ENCODE data around the gene MCOLN2. TPM values are rescaled to one million over a fixed set of nuclear protein-coding genes. Genes with fewer than 3 reads are reported as not detected.
"Not testable (repeated sequence)": the region's sequence is repeated elsewhere in the genome, so short reads cannot be mapped to it uniquely, and the experiment has no call there.

Gene MCOLN2
- polyA plus RNA-seq, 1 of the 3 experiments (the other 2 are of a cell fraction) = not detected

DNA sequence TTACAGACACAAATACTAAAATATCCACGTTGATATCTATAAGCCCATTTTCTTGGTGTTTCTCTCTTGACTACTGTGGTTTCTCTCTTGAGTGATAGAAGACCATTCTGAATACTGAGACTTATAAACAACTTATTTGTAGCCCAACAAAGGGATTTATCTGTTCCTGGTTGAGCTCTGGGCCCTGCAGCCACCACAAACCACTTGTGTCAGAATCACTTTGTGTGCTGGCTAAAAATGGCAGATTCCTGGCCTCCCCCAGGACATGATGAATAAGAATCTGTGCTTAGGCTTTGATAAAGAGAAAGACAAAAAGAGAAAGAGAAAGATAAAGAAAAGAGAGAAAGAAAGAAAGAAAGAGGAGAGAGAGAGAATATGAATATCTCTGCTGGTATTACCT lies 18.9 kb upstream of the MCOLN2 start:
- CTCF ChIA-PET = no interaction called here
- no peak overlapping the region for H3K4me3 ChIP-seq (ENCODE audit: low read depth in 2 of 2, low read length in 1 of 2)
- H3K9me3 ChIP-seq = no peaks in the 10 kb centered on the region
- H3K27me3 ChIP-seq (ENCODE audit: insufficient read depth) = 0 out of 2 replicates have a peak, but pooled peaks cover 4% of the 10 kb centered on the region
- H3K79me2 ChIP-seq (ENCODE audit: insufficient read depth) = no peaks in the 10 kb centered on the region
- no peaks in the 10 kb centered on the region for H3K36me3 ChIP-seq (replicated peaks in 1 of 2; ENCODE audit: control insufficient read depth in 1 of 2, insufficient read depth in 2 of 2, low read length in 1 of 2)
- POLR2A ChIA-PET = no interaction called here
- H3K9me2 ChIP-seq = no peaks in the 10 kb centered on the region
- H3K27ac ChIP-seq (ENCODE audit: low read depth in 2 of 2, low read length in 1 of 2) = no peak overlapping the region
- TF ChIP-seq MXI1 (IDR thresholded peaks at IDR 0.05; ENCODE audit: low read depth, low read length) (no peak), FOXJ3 (CRISPR knock-in tag; IDR thresholded peaks at IDR 0.05) (no peak), TEAD4 (IDR thresholded peaks at IDR 0.05; ENCODE audit: borderline replicate concordance, insufficient read depth) (no peak), RAD21 (IDR thresholded peaks at IDR 0.05; ENCODE audit: low read length) (no peak), FOSL2 (IDR thresholded peaks at IDR 0.05; ENCODE audit: borderline replicate concordance, low read depth) (no peak), JUND (IDR thresholded peaks at IDR 0.05) (no peak), FOXM1 (IDR thresholded peaks at IDR 0.05; ENCODE audit: low read depth) (no peak), RXRA (IDR thresholded peaks at IDR 0.05; ENCODE audit: borderline replicate concordance, low read depth) (no peak), YY1 (IDR thresholded peaks at IDR 0.05; ENCODE audit: low read depth) (no peak), TAF1 (IDR thresholded peaks at IDR 0.05; ENCODE audit: borderline replicate concordance, low read depth, low read length) (no peak), GATA2 (CRISPR knock-in tag; IDR thresholded peaks at IDR 0.05) (no peak), NFIC (IDR thresholded peaks at IDR 0.05; ENCODE audit: borderline replicate concordance) (no peak)
- TF ChIP-seq, protein P1, sequence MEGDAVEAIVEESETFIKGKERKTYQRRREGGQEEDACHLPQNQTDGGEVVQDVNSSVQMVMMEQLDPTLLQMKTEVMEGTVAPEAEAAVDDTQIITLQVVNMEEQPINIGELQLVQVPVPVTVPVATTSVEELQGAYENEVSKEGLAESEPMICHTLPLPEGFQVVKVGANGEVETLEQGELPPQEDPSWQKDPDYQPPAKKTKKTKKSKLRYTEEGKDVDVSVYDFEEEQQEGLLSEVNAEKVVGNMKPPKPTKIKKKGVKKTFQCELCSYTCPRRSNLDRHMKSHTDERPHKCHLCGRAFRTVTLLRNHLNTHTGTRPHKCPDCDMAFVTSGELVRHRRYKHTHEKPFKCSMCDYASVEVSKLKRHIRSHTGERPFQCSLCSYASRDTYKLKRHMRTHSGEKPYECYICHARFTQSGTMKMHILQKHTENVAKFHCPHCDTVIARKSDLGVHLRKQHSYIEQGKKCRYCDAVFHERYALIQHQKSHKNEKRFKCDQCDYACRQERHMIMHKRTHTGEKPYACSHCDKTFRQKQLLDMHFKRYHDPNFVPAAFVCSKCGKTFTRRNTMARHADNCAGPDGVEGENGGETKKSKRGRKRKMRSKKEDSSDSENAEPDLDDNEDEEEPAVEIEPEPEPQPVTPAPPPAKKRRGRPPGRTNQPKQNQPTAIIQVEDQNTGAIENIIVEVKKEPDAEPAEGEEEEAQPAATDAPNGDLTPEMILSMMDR (IDR thresholded peaks at IDR 0.05) = no peak
- TF ChIP-seq, protein P2, sequence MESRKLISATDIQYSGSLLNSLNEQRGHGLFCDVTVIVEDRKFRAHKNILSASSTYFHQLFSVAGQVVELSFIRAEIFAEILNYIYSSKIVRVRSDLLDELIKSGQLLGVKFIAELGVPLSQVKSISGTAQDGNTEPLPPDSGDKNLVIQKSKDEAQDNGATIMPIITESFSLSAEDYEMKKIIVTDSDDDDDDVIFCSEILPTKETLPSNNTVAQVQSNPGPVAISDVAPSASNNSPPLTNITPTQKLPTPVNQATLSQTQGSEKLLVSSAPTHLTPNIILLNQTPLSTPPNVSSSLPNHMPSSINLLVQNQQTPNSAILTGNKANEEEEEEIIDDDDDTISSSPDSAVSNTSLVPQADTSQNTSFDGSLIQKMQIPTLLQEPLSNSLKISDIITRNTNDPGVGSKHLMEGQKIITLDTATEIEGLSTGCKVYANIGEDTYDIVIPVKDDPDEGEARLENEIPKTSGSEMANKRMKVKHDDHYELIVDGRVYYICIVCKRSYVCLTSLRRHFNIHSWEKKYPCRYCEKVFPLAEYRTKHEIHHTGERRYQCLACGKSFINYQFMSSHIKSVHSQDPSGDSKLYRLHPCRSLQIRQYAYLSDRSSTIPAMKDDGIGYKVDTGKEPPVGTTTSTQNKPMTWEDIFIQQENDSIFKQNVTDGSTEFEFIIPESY (IDR thresholded peaks at IDR 0.05; ENCODE audit: borderline replicate concordance, low read depth) = no peak
- TF ChIP-seq, protein P3, sequence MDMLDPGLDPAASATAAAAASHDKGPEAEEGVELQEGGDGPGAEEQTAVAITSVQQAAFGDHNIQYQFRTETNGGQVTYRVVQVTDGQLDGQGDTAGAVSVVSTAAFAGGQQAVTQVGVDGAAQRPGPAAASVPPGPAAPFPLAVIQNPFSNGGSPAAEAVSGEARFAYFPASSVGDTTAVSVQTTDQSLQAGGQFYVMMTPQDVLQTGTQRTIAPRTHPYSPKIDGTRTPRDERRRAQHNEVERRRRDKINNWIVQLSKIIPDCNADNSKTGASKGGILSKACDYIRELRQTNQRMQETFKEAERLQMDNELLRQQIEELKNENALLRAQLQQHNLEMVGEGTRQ (IDR thresholded peaks at IDR 0.05; ENCODE audit: borderline replicate concordance, low read depth, low read length) = no peak
- TF ChIP-seq, protein P4, sequence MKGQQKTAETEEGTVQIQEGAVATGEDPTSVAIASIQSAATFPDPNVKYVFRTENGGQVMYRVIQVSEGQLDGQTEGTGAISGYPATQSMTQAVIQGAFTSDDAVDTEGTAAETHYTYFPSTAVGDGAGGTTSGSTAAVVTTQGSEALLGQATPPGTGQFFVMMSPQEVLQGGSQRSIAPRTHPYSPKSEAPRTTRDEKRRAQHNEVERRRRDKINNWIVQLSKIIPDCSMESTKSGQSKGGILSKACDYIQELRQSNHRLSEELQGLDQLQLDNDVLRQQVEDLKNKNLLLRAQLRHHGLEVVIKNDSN (IDR thresholded peaks at IDR 0.05; ENCODE audit: borderline replicate concordance, low read depth) = no peak
- TF ChIP-seq, protein P5, sequence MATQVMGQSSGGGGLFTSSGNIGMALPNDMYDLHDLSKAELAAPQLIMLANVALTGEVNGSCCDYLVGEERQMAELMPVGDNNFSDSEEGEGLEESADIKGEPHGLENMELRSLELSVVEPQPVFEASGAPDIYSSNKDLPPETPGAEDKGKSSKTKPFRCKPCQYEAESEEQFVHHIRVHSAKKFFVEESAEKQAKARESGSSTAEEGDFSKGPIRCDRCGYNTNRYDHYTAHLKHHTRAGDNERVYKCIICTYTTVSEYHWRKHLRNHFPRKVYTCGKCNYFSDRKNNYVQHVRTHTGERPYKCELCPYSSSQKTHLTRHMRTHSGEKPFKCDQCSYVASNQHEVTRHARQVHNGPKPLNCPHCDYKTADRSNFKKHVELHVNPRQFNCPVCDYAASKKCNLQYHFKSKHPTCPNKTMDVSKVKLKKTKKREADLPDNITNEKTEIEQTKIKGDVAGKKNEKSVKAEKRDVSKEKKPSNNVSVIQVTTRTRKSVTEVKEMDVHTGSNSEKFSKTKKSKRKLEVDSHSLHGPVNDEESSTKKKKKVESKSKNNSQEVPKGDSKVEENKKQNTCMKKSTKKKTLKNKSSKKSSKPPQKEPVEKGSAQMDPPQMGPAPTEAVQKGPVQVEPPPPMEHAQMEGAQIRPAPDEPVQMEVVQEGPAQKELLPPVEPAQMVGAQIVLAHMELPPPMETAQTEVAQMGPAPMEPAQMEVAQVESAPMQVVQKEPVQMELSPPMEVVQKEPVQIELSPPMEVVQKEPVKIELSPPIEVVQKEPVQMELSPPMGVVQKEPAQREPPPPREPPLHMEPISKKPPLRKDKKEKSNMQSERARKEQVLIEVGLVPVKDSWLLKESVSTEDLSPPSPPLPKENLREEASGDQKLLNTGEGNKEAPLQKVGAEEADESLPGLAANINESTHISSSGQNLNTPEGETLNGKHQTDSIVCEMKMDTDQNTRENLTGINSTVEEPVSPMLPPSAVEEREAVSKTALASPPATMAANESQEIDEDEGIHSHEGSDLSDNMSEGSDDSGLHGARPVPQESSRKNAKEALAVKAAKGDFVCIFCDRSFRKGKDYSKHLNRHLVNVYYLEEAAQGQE (IDR thresholded peaks at IDR 0.05; ENCODE audit: low read depth, low read length) = no peak
- TF ChIP-seq, protein P6, sequence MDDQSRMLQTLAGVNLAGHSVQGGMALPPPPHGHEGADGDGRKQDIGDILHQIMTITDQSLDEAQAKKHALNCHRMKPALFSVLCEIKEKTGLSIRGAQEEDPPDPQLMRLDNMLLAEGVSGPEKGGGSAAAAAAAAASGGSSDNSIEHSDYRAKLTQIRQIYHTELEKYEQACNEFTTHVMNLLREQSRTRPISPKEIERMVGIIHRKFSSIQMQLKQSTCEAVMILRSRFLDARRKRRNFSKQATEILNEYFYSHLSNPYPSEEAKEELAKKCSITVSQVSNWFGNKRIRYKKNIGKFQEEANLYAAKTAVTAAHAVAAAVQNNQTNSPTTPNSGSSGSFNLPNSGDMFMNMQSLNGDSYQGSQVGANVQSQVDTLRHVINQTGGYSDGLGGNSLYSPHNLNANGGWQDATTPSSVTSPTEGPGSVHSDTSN (IDR thresholded peaks at IDR 0.05) = no peak
- H2AFZ ChIP-seq (ENCODE audit: low read depth) = no peak overlapping the region
- WGBS (ENCODE audit: low lambda C conversion rate) = 6% methylated on average over 1 of the region's 1 CpG
- no peaks in the 10 kb centered on the region for H3K4me1 ChIP-seq (ENCODE audit: control insufficient read depth in 1 of 2, insufficient read depth in 2 of 2, low read depth in 1 of 2, low read length in 1 of 2)
- no peaks in the 10 kb centered on the region for H4K20me1 ChIP-seq (ENCODE audit: insufficient read depth)
- H3K4me2 ChIP-seq = no peak overlapping the region
- H3F3A ChIP-seq (replicated peaks; ENCODE audit: insufficient read depth) = no peaks in the 10 kb centered on the region
- no peak for DNase-seq
- H3K9ac ChIP-seq = no peak overlapping the region

DNA sequence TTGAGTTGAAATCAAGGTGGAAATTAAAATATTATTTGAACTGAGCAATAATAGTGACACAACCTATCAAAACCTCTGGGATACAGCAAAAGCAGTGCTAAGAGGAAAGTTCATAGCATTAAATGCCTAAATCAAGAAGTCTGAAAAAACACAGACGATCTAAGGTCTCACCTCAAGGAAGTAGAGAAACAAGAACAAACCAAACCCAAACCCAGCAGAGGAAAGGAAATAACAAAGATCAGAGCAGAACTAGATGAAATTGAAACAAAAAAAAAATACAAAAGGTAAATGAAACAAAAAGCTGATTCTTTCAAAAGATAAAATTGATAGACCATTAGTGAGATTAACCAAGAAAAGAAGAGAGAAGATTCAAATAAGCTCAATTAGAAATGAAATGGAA lies 8.7 kb upstream of the MCOLN2 start:
- H3K36me3 ChIP-seq (replicated peaks in 1 of 2; ENCODE audit: control insufficient read depth in 1 of 2, insufficient read depth in 2 of 2, low read length in 1 of 2); H4K20me1 ChIP-seq (ENCODE audit: insufficient read depth); H3K27me3 ChIP-seq (ENCODE audit: insufficient read depth); H3K4me2 ChIP-seq; H3K27ac ChIP-seq (ENCODE audit: low read depth in 2 of 2, low read length in 1 of 2); H3F3A ChIP-seq (replicated peaks; ENCODE audit: insufficient read depth); H3K9me3 ChIP-seq; H3K9me2 ChIP-seq; H3K4me3 ChIP-seq (ENCODE audit: low read depth in 2 of 2, low read length in 1 of 2); H2AFZ ChIP-seq (ENCODE audit: low read depth); H3K79me2 ChIP-seq (ENCODE audit: insufficient read depth); POLR2A ChIA-PET; DNase-seq; H3K4me1 ChIP-seq (ENCODE audit: control insufficient read depth in 1 of 2, insufficient read depth in 2 of 2, low read depth in 1 of 2, low read length in 1 of 2); H3K9ac ChIP-seq: not testable (repeated sequence)
- 4% methylated on average over 1 of the region's 1 CpG for WGBS (ENCODE audit: low lambda C conversion rate)
- CTCF ChIA-PET = interaction anchor here (0.5 kb wide), 1 partner anchor 842 kb away, joined by 3 read pairs; no protein-coding TSS in a partner anchor
